Brain microvascular endothelial cell (primary cell): ENCODE data around the gene CLCNKA.
"Not testable (repeated sequence)": the region's sequence is repeated elsewhere in the genome, so short reads cannot be mapped to it uniquely, and the experiment has no call there.

Experiments used
- DNase-seq: peaks from one replicate; pipeline ENCODE4 v3.0.0-alpha.2; 2020
- H3K27ac ChIP-seq: fragments of 250-450 bp; sonication (Bioruptor Pico); 2 replicates; pipeline ENCODE4 v1.5.1; 2020; ENCODE audit warnings: mild to moderate bottlenecking, moderate library complexity
- H3K27me3 ChIP-seq: fragments of 250-450 bp; sonication (Bioruptor Pico); replicated peaks from 2 replicates; pipeline ENCODE4 v1.5.1; 2020; ENCODE audit warnings: mild to moderate bottlenecking
- H3K36me3 ChIP-seq: fragments of 250-450 bp; sonication (Bioruptor Pico); replicated peaks from 2 replicates; pipeline ENCODE4 v1.5.1; 2020; ENCODE audit warnings: mild to moderate bottlenecking
- H3K4me3 ChIP-seq: 2 replicates; pipeline ENCODE4 v1.5.1; 2011; ENCODE audit warnings: low read depth, mild to moderate bottlenecking, control low read depth, low read length, moderate library complexity
- in situ Hi-C: cut with HindIII; loops from 2 replicates; pipeline ENCODE4 v1.10.0; 2017; ENCODE audit warnings: low sequenced_read_pairs, low pct_ligation_motif_present
- TF ChIP-seq, protein P1 (sequence below): IDR thresholded peaks from 2 replicates; pipeline ENCODE4 v1.5.1; 2011; ENCODE audit warnings: low read depth, mild to moderate bottlenecking, moderate library complexity, low read length, control low read depth, inconsistent platforms; ENCODE audit errors: missing control alignments

The CLCNKA gene

DNA sequence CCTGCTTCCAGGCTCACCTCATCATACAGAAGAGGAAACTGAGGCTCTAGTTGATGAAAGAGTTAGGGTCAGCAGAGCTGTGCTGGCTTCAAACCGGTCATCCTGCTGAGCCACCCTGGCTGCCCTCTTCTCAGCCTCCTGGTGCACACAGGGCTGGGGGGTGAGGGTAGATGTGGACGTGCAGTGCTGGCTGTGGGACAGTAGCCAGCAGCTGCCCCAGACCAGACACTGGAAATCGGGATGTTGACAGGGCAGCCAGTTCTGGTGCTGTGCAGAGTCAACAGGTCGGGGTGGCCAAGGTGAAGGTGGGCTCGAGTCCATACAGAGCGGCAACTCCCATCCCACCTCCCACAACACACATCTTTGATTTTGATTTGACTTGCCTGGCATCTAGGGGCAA is 1.5 kb upstream of the CLCNKA start:
- TF ChIP-seq, protein P1, sequence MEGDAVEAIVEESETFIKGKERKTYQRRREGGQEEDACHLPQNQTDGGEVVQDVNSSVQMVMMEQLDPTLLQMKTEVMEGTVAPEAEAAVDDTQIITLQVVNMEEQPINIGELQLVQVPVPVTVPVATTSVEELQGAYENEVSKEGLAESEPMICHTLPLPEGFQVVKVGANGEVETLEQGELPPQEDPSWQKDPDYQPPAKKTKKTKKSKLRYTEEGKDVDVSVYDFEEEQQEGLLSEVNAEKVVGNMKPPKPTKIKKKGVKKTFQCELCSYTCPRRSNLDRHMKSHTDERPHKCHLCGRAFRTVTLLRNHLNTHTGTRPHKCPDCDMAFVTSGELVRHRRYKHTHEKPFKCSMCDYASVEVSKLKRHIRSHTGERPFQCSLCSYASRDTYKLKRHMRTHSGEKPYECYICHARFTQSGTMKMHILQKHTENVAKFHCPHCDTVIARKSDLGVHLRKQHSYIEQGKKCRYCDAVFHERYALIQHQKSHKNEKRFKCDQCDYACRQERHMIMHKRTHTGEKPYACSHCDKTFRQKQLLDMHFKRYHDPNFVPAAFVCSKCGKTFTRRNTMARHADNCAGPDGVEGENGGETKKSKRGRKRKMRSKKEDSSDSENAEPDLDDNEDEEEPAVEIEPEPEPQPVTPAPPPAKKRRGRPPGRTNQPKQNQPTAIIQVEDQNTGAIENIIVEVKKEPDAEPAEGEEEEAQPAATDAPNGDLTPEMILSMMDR = no peak

DNA sequence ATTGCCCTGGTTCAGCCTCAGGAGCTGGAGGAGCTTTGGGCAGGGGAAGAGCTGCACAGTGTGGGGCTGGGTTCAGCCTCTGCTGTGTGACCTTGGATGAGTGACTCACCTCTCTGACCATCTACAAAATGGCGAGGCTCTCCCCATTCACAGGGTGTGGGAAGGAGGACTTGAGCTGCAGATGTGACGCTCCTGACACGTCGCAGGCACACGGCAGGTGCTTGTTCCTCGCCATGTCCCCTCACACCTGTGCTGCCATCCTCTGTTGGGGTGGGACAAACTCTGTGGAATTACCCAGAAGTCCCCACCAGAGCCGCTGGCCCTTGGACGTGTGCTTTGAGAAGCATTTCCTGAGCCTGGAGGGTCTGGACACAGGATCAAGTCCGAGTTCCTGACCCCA is 958 bp upstream of the CLCNKA start:
- DNase-seq, H3K36me3 ChIP-seq, H3K27ac ChIP-seq, in situ Hi-C loops, H3K4me3 ChIP-seq, H3K27me3 ChIP-seq: not testable (repeated sequence)

More for the DNA sequence above, 1.5 kb upstream of the CLCNKA start:
- H3K36me3 ChIP-seq = no peaks in the 10 kb centered on the region
- in situ Hi-C loops = no loop called here
- H3K27ac ChIP-seq = no peak overlapping the region
- H3K4me3 ChIP-seq = no peak overlapping the region
- DNase-seq = no peak
- no peaks in the 10 kb centered on the region for H3K27me3 ChIP-seq

- no peaks in the 10 kb centered on the region for H3K36me3 ChIP-seq
- no peak overlapping the region for H3K27ac ChIP-seq
- in situ Hi-C loops = no loop called here
- no peak for DNase-seq
- no peak overlapping the region for H3K4me3 ChIP-seq
- TF ChIP-seq, protein P1 = no peak
- H3K27me3 ChIP-seq = peaks cover 2% of the 10 kb centered on the region
Measured at GRCh38 chr1:16022393-16022792, 557 bp downstream of the CLCNKA start.

DNA sequence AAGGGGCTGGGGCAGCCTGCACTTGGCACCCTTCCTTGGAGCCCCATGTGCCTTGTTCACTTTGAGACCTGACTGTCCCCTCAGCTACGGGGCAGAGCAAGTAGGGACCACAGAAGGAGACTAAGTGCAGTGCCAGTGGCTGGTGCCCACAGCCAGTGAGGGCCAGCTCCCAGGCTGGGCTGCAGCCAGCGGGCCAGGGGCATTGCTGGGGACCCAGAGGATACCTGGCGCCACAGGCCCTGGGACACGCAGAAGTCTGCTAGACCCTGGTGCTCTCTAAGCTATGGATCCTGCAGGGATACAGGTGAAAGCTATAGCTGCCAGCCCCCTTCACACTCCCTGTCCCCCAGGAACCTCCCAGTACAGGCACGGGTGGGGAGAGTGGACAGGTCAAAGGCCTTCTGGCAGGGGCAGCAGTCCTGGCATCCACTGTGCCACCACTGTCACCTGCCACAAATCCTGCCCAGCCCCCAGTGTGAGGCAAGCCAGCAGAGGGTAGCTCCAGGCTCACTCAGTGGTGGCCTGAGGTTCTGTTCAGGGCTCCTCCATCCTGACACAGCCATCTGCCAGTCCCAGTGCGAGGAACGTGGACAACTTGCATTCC is 1.3 kb downstream of the CLCNKA start:
- Histone ChIP-seq H3K27ac (no peak overlapping the region), H3K27me3 (peaks cover 3% of the 10 kb centered on the region)
- in situ Hi-C loops = no loop called here

GRCh38 chr1:16026302-16026701 is 4.5 kb downstream of the CLCNKA start:
- in situ Hi-C loops, H3K36me3 ChIP-seq, DNase-seq, H3K4me3 ChIP-seq, H3K27me3 ChIP-seq, H3K27ac ChIP-seq: not testable (repeated sequence)

More for the DNA sequence above, 1.3 kb downstream of the CLCNKA start:
- Histone ChIP-seq H3K4me3 (no peak overlapping the region), H3K36me3 (no peaks in the 10 kb centered on the region)
- DNase-seq = no peak
- TF ChIP-seq, protein P1 = no peak

DNA sequence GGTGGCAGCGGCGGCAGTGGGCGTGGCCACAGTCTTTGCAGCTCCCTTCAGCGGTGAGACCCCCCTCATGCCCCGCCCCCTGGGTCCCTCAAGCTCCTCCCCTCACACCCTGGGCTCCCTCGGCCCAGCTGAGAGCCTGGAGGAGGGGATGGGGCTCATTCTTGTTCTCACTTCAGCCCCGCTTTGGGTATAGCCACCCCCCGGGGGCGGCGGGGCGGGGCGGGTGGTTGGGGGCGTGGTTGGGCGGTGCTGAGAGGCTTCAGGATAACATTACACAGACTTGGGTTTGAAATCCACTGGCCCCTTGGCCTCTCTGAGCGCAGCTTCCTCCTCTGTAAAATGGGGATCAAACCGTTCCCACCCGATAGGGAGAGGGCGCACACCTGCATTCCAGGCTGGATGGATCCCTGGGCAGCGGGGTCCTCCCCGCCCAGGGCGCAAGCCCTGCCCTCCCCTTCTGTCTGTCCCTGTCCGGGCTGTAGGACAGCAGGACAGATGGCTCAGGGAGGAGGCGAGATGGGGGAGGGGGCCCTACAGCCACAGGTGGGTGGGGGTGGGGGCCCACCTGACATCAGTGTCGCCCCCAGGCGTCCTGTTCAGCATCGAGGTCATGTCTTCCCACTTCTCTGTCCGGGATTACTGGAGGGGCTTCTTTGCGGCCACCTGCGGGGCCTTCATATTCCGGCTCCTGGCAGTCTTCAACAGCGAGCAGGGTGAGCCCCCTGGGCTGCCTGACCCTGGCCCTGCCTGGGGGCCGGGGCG is 5.1 kb downstream of the CLCNKA start:
- TF ChIP-seq, protein P1 = no peak
- H3K27ac ChIP-seq = no peak overlapping the region
- H3K4me3 ChIP-seq = no peak overlapping the region
- no peaks in the 10 kb centered on the region for H3K36me3 ChIP-seq
- DNase-seq = no peak
- peaks cover 3% of the 10 kb centered on the region for H3K27me3 ChIP-seq
- in situ Hi-C loops = no loop called here
